Measurements from ENCODE around the gene NOC2L.

NOC2L gene

DNA sequence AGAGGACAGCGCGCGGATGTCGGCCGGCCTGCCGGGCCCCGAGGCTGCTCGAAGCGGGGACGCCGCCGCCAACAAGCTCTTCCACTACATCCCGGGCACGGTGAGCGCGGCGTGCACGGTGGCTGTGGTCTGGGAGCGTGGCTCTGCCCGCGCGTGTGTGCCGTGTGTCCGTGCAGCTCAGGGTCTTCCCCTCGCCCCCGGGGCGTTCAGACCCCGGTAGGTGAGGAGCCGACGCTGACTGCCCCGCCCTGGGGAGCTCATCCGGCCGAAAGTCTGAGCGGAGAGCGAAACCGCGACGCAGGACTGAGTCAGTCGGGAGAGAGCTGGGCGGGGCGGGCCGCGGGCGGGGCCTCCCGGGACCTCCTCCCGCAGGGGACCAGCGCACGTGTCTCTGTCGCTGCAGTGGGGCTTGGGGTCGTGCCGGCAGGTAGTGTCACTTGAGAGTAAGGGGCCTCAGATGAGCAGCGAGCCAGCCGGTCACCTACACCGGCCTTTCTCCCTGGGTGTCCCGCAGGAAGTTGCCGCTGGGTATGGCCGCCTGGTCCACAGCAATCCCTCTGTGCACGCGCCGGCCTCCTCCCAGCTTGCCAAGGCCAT is 7.7 kb upstream of the NOC2L start:
- Histone ChIP-seq H3K4me2 (ENCODE audit: low read depth, low read length) (peak overlapping the region; percentile 100), H3K4me3 (ENCODE audit: low read length) (peak overlapping the region; percentile 89), H3K9me3 (replicated peaks; ENCODE audit: insufficient read depth, low read length) (no peaks in the 10 kb centered on the region), H4K20me1 (ENCODE audit: insufficient read depth, low read length) (no peaks in the 10 kb centered on the region), H3K27me3 (replicated peaks; ENCODE audit: insufficient read depth, low read length) (no peaks in the 10 kb centered on the region), H3K9me2 (replicated peaks; ENCODE audit: insufficient read depth, low read length) (no peaks in the 10 kb centered on the region), H3F3A (ENCODE audit: insufficient read depth, low read length) (peaks cover 4% of the 10 kb centered on the region; the same call in 1 of the 2 replicates), H2AFZ (ENCODE audit: low read length) (peak overlapping the region; percentile 92), H3K4me1 (ENCODE audit: low read length) (peaks cover 9% of the 10 kb centered on the region), H3K27ac (ENCODE audit: low read length) (peak overlapping the region; percentile 70), H3K9ac (ENCODE audit: low read length) (peak overlapping the region; percentile 60; the same call in 1 of the 2 replicates), H3K36me3 (replicated peaks; ENCODE audit: insufficient read depth, low read length) (no peaks in the 10 kb centered on the region), H3K79me2 (ENCODE audit: low read length) (no peaks in the 10 kb centered on the region)
- TF ChIP-seq EZH2 (optimal IDR thresholded peaks at IDR 0.05; ENCODE audit: low read depth, low read length) (no peak), EZH2phosphoT487 (IDR thresholded peaks at IDR 0.05; ENCODE audit: low read length) (no peak)
- TF ChIP-seq, protein P1, sequence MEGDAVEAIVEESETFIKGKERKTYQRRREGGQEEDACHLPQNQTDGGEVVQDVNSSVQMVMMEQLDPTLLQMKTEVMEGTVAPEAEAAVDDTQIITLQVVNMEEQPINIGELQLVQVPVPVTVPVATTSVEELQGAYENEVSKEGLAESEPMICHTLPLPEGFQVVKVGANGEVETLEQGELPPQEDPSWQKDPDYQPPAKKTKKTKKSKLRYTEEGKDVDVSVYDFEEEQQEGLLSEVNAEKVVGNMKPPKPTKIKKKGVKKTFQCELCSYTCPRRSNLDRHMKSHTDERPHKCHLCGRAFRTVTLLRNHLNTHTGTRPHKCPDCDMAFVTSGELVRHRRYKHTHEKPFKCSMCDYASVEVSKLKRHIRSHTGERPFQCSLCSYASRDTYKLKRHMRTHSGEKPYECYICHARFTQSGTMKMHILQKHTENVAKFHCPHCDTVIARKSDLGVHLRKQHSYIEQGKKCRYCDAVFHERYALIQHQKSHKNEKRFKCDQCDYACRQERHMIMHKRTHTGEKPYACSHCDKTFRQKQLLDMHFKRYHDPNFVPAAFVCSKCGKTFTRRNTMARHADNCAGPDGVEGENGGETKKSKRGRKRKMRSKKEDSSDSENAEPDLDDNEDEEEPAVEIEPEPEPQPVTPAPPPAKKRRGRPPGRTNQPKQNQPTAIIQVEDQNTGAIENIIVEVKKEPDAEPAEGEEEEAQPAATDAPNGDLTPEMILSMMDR (IDR thresholded peaks at IDR 0.05; ENCODE audit: low read length) = no peak
- peak; percentile 79 for DNase-seq

DNA sequence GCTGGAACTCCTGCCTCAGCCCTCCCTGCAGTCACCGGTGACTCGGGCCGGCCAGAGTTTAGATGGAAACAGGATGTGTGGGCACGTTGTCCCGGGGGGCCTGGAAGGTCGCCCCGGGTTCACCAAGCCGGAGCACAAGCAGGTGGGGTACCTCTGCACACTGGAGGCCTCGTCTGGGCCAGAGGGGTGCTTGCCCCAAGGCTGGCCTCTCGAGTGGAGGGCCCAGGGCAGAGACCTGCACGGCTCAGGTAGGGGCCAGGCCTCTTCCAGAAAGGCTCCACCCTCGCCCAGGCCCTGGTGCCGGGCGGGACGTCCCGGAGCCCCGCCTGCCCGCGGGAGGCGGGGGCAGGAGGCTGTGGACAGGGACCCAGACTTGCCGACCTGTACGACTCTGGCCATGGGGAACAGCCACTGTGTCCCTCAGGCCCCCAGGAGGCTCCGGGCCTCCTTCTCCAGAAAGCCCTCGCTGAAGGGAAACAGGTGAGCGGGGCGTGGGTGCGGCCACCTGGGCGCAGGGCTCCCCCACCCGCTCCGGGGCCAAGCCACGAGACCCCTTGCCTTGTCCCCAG is 7.2 kb upstream of the NOC2L start, which contains the start of gene PLEKHN1:
Gene PLEKHN1, plus strand, starts transcription at position 348 of the 569 bp plus-strand sequence. Its CDS starts 50 bp downstream, at position 398.
- no peak for TF ChIP-seq EZH2 (optimal IDR thresholded peaks at IDR 0.05; ENCODE audit: low read depth, low read length)
- TF ChIP-seq EZH2phosphoT487 (IDR thresholded peaks at IDR 0.05; ENCODE audit: low read length) = no peak
- TF ChIP-seq, protein P1 (IDR thresholded peaks at IDR 0.05; ENCODE audit: low read length) = no peak
- H2AFZ ChIP-seq (ENCODE audit: low read length) = peak within 1 kb of the TSS; percentile 92
- H3K36me3 ChIP-seq (replicated peaks; ENCODE audit: insufficient read depth, low read length) = no peaks in the 10 kb centered on the region
- H3K9me2 ChIP-seq (replicated peaks; ENCODE audit: insufficient read depth, low read length) = no peaks in the 10 kb centered on the region
- peak within 1 kb of the TSS; percentile 70 for H3K27ac ChIP-seq (ENCODE audit: low read length)
- H3K9me3 ChIP-seq (replicated peaks; ENCODE audit: insufficient read depth, low read length) = no peaks in the 10 kb centered on the region
- peaks cover 4% of the 10 kb centered on the region; the same call in 1 of the 2 replicates for H3F3A ChIP-seq (ENCODE audit: insufficient read depth, low read length)
- peak within 1 kb of the TSS; percentile 100 for H3K4me2 ChIP-seq (ENCODE audit: low read depth, low read length)
- peak; percentile 42 for DNase-seq
- H3K9ac ChIP-seq (ENCODE audit: low read length) = peak within 1 kb of the TSS; percentile 60; the same call in 1 of the 2 replicates
- H4K20me1 ChIP-seq (ENCODE audit: insufficient read depth, low read length) = no peaks in the 10 kb centered on the region
- H3K4me3 ChIP-seq (ENCODE audit: low read length) = peak within 1 kb of the TSS; percentile 89
- no peaks in the 10 kb centered on the region for H3K27me3 ChIP-seq (replicated peaks; ENCODE audit: insufficient read depth, low read length)
- peaks cover 9% of the 10 kb centered on the region for H3K4me1 ChIP-seq (ENCODE audit: low read length)
- H3K79me2 ChIP-seq (ENCODE audit: low read length) = no peaks in the 10 kb centered on the region

DNA sequence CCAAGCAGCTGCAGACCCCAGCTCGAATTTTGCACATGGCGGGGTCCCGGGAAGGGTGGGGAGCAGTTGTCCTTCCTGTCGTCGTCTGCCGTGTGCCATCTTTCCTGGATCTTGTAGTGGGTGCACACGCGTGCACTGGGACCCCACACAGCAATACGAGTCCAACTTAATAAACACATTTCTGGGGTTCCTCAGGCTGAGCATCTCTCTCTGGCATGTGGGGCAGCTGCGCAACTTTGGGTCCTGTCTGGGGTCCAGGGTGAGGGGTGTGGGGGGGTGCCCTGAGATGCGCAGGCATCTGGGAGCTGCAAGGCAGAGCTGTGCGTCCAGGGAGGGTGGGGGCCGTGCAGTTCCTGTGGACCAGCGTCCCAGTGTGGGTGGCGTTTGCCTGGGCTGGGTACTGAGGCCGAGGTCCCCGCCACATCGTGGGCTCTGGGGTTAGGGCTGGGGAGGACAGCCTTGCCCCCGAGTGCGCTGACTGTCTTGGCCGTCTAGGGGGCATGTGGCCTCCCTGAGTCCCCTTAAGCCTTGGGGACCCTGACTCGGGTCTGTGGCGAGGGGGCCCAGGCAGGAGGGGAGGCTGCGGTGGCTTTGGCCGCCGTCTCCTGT is 6.6 kb upstream of the NOC2L start:
- no peak for DNase-seq
- no peaks in the 10 kb centered on the region for H4K20me1 ChIP-seq (ENCODE audit: insufficient read depth, low read length)
- peak overlapping the region; percentile 60; the same call in 1 of the 2 replicates for H3K9ac ChIP-seq (ENCODE audit: low read length)
- peaks cover 4% of the 10 kb centered on the region; the same call in 1 of the 2 replicates for H3F3A ChIP-seq (ENCODE audit: insufficient read depth, low read length)
- no peaks in the 10 kb centered on the region for H3K36me3 ChIP-seq (replicated peaks; ENCODE audit: insufficient read depth, low read length)
- H3K4me3 ChIP-seq (ENCODE audit: low read length) = peak overlapping the region; percentile 89; the same call in 1 of the 2 replicates
- H3K9me2 ChIP-seq (replicated peaks; ENCODE audit: insufficient read depth, low read length) = no peaks in the 10 kb centered on the region
- H3K27ac ChIP-seq (ENCODE audit: low read length) = no peak overlapping the region
- no peaks in the 10 kb centered on the region for H3K27me3 ChIP-seq (replicated peaks; ENCODE audit: insufficient read depth, low read length)
- peak overlapping the region; percentile 100; the same call in 1 of the 2 replicates for H3K4me2 ChIP-seq (ENCODE audit: low read depth, low read length)
- no peaks in the 10 kb centered on the region for H3K79me2 ChIP-seq (ENCODE audit: low read length)
- H2AFZ ChIP-seq (ENCODE audit: low read length) = peak overlapping the region; percentile 92
- no peaks in the 10 kb centered on the region for H3K9me3 ChIP-seq (replicated peaks; ENCODE audit: insufficient read depth, low read length)
- TF ChIP-seq EZH2phosphoT487 (IDR thresholded peaks at IDR 0.05; ENCODE audit: low read length) (no peak), EZH2 (optimal IDR thresholded peaks at IDR 0.05; ENCODE audit: low read depth, low read length) (no peak)
- TF ChIP-seq, protein P1 (IDR thresholded peaks at IDR 0.05; ENCODE audit: low read length) = no peak
- peaks cover 9% of the 10 kb centered on the region for H3K4me1 ChIP-seq (ENCODE audit: low read length)
